ENCODE data around the gene SUGP1. TPM values are rescaled to one million over a fixed set of nuclear protein-coding genes. Genes with fewer than 3 reads are reported as not detected.

SUGP1 gene
- total and polyA plus RNA-seq, 2 of the 4 experiments (the other 2 are of a cell fraction), result 33.2 to 35.8 TPM

DNA sequence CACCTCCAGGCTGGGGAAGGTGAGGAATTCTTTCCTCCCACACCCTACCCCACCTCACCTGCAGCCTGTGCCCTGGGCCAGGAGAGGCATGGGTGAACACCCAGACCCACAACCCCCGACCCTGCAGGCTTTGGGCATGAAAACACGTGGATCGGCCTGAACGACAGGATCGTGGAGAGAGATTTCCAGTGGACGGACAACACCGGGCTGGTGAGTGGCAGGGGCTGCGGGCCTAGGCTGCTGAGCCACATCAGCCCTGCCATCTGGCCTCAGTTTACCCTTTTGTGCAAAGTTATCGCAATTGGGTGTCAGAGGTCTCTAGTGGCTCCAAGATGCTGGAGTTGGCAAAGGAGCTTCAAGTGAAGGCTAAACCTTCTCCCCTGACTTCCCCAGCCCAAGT lies 79.8 kb downstream of the SUGP1 start:
- no TSS peak for BruUV-seq (replicated peaks)
- ChIA-PET CTCF (interaction anchor here (0.6 kb wide), 1 partner anchor 1792 kb away, joined by 4 read pairs; no protein-coding TSS in a partner anchor), POLR2A (ENCODE audit: unreplicated experiment) (no interaction called here)
- DNase-seq (no peak), ATAC-seq (ENCODE audit: low read depth) (no peak)
- Histone ChIP-seq H2AK9ac (replicated peaks; ENCODE audit: low read depth, low read length, poor library complexity) (no peak overlapping the region), H4K5ac (ENCODE audit: low read depth, low read length) (no peak overlapping the region), H4K91ac (ENCODE audit: insufficient read depth, low read depth, low read length) (no peak overlapping the region), H3K4ac (ENCODE audit: low read depth, low read length) (no peak overlapping the region), H2BK20ac (ENCODE audit: low read depth, low read length) (no peak overlapping the region), H3K4me3 (ENCODE audit: insufficient read depth, low read depth, low read length) (no peak overlapping the region), H3K9me3 (ENCODE audit: control insufficient read depth, insufficient read depth, low read length) (0 out of 2 replicates have a peak, but pooled peaks cover 2% of the 10 kb centered on the region), H4K20me1 (ENCODE audit: insufficient read depth, low read length) (no peaks in the 10 kb centered on the region), H3K18ac (ENCODE audit: low read depth, low read length) (no peak overlapping the region), H3K23ac (ENCODE audit: low read depth, low read length) (no peak overlapping the region), H2BK5ac (ENCODE audit: low read depth, low read length, poor library complexity, severe bottlenecking) (no peak overlapping the region), H3K36me3 (ENCODE audit: control insufficient read depth, insufficient read depth, low read length) (no peaks in the 10 kb centered on the region), H3K56ac (ENCODE audit: extremely low read depth, insufficient read depth, low read length) (no peak overlapping the region), H3K4me2 (ENCODE audit: low read depth, low read length) (no peak overlapping the region), H3K9ac (ENCODE audit: low read depth, low read length) (no peak overlapping the region), H3K27ac (ENCODE audit: insufficient read depth, low read length) (no peak overlapping the region), H2AK5ac (ENCODE audit: low read depth, low read length) (no peak overlapping the region), H4K8ac (ENCODE audit: low read depth in 2 of 2, low read length in 2 of 2) (no peak overlapping the region), H3K27me3 (ENCODE audit: control insufficient read depth, insufficient read depth, low read length) (peaks cover 2% of the 10 kb centered on the region; the same call in 1 of the 2 replicates), H3K14ac (replicated peaks; ENCODE audit: low read depth, low read length) (no peak overlapping the region), H2BK120ac (ENCODE audit: low read depth, low read length) (no peak overlapping the region), H2AFZ (replicated peaks; ENCODE audit: low read length, poor library complexity) (no peak overlapping the region), H3K9me1 (ENCODE audit: insufficient read depth, low read length) (no peaks in the 10 kb centered on the region), H2BK15ac (ENCODE audit: low read depth, low read length) (no peak overlapping the region), H3K4me1 (ENCODE audit: control insufficient read depth, insufficient read depth, low read length) (no peaks in the 10 kb centered on the region), H3K79me1 (ENCODE audit: low read depth in 1 of 2, low read length in 2 of 2) (no peaks in the 10 kb centered on the region)
- dilution Hi-C loops (cut with HindIII; ENCODE audit: low sequenced_read_pairs, unreplicated experiment) (no loop called here), in situ Hi-C loops (cut with MboI; ENCODE audit: low sequenced_read_pairs) (no loop called here), intact Hi-C loops (cut with micrococcal nuclease) (no loop called here)
- no peak for TF ChIP-seq FOS (IDR thresholded peaks at IDR 0.05; ENCODE audit: low read depth, low read length)
- no peak for TF ChIP-seq RFX5 (IDR thresholded peaks at IDR 0.05; ENCODE audit: low read depth, low read length)
- TF ChIP-seq, protein P1, sequence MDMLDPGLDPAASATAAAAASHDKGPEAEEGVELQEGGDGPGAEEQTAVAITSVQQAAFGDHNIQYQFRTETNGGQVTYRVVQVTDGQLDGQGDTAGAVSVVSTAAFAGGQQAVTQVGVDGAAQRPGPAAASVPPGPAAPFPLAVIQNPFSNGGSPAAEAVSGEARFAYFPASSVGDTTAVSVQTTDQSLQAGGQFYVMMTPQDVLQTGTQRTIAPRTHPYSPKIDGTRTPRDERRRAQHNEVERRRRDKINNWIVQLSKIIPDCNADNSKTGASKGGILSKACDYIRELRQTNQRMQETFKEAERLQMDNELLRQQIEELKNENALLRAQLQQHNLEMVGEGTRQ (IDR thresholded peaks at IDR 0.05; ENCODE audit: low read depth, low read length), result no peak
- no peak for TF ChIP-seq MXI1 (IDR thresholded peaks at IDR 0.05; ENCODE audit: borderline replicate concordance, low read depth, low read length)
- TF ChIP-seq SMC3 (IDR thresholded peaks at IDR 0.05; ENCODE audit: low read depth, low read length), result no peak
- no peak for TF ChIP-seq RCOR1 (IDR thresholded peaks at IDR 0.05; ENCODE audit: insufficient replicate concordance, low read length)
- no peak for TF ChIP-seq MAFK (IDR thresholded peaks at IDR 0.05; ENCODE audit: low read depth, low read length)
- TF ChIP-seq NFE2L2 (IDR thresholded peaks at IDR 0.05; ENCODE audit: low read depth, low read length), result no peak
- TF ChIP-seq BHLHE40 (IDR thresholded peaks at IDR 0.05; ENCODE audit: low read depth, low read length), result no peak
- TF ChIP-seq, protein P2, sequence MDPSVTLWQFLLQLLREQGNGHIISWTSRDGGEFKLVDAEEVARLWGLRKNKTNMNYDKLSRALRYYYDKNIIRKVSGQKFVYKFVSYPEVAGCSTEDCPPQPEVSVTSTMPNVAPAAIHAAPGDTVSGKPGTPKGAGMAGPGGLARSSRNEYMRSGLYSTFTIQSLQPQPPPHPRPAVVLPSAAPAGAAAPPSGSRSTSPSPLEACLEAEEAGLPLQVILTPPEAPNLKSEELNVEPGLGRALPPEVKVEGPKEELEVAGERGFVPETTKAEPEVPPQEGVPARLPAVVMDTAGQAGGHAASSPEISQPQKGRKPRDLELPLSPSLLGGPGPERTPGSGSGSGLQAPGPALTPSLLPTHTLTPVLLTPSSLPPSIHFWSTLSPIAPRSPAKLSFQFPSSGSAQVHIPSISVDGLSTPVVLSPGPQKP (IDR thresholded peaks at IDR 0.05; ENCODE audit: borderline replicate concordance, low read depth, low read length), result no peak
- TF ChIP-seq, protein P3, sequence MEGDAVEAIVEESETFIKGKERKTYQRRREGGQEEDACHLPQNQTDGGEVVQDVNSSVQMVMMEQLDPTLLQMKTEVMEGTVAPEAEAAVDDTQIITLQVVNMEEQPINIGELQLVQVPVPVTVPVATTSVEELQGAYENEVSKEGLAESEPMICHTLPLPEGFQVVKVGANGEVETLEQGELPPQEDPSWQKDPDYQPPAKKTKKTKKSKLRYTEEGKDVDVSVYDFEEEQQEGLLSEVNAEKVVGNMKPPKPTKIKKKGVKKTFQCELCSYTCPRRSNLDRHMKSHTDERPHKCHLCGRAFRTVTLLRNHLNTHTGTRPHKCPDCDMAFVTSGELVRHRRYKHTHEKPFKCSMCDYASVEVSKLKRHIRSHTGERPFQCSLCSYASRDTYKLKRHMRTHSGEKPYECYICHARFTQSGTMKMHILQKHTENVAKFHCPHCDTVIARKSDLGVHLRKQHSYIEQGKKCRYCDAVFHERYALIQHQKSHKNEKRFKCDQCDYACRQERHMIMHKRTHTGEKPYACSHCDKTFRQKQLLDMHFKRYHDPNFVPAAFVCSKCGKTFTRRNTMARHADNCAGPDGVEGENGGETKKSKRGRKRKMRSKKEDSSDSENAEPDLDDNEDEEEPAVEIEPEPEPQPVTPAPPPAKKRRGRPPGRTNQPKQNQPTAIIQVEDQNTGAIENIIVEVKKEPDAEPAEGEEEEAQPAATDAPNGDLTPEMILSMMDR (conservative IDR thresholded peaks at IDR 0.05; ENCODE audit: low read depth, low read length), result no peak
- no peak for TF ChIP-seq CEBPB (IDR thresholded peaks at IDR 0.05; ENCODE audit: low read depth, low read length)
- TF ChIP-seq CHD1 (IDR thresholded peaks at IDR 0.05; ENCODE audit: low read depth, low read length), result no peak
- no peak for TF ChIP-seq RAD21 (IDR thresholded peaks at IDR 0.05; ENCODE audit: low read length)
- TF ChIP-seq POLR2A (IDR thresholded peaks at IDR 0.05; ENCODE audit: low read depth, low read length), result no peak
- WGBS, 2 experiments (ENCODE audit: extremely low coverage in 2 of 2, insufficient read length in 1 of 2), result 51% methylated on average over 5 of the region's 9 CpGs; no CpG with 5 or more reads in 1 of the 2 experiments

Data from IMR-90 (cell line).